ENCODE measurements around the gene CHRNE.

GRCh38 chr17:4940555-4941318 is 37.8 kb upstream of the CHRNE start:
- TF ChIP-seq, protein P1, sequence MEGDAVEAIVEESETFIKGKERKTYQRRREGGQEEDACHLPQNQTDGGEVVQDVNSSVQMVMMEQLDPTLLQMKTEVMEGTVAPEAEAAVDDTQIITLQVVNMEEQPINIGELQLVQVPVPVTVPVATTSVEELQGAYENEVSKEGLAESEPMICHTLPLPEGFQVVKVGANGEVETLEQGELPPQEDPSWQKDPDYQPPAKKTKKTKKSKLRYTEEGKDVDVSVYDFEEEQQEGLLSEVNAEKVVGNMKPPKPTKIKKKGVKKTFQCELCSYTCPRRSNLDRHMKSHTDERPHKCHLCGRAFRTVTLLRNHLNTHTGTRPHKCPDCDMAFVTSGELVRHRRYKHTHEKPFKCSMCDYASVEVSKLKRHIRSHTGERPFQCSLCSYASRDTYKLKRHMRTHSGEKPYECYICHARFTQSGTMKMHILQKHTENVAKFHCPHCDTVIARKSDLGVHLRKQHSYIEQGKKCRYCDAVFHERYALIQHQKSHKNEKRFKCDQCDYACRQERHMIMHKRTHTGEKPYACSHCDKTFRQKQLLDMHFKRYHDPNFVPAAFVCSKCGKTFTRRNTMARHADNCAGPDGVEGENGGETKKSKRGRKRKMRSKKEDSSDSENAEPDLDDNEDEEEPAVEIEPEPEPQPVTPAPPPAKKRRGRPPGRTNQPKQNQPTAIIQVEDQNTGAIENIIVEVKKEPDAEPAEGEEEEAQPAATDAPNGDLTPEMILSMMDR (IDR thresholded peaks at IDR 0.05), result no peak
- TF ChIP-seq ZFX (IDR thresholded peaks at IDR 0.05; ENCODE audit: borderline replicate concordance), result no peak
